GM15510 (cell line): ENCODE data around the gene FXYD4.

Source experiments
- POLR2A ChIP-seq: IDR thresholded peaks from 3 replicates; pipeline ENCODE4 v1.6.1; 2011; ENCODE audit warnings: borderline replicate concordance; ENCODE audit not compliant: insufficient read length; ENCODE audit errors: extremely low read depth

The FXYD4 gene

DNA sequence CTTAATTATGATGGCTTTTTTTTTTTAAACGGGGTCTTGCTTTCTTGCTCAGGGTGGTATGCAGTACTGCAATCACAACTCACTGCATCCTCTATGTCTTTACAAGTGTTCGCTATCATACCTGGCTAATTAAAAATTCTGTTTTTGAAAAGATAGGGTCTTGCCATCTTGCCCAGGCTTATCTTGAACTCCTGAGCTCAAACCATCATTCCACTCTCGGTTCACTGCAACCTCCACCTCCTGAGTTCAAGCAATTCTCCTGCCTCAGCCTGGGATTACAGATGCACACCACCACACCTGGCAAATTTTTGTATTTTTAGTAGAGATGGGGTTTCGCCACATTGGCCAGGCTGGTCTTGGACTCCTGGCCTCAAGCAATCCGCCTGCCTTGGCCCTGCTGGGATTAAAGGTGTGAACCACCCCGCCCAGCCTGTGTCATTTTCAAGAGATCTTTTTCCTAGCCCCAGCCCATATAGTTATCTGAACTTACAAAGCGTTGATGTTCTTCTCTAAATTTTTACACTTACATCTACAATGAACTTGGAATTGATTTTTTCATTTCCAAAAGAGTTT is 31.5 kb downstream of the FXYD4 start:
- no peak for TF ChIP-seq POLR2A

DNA sequence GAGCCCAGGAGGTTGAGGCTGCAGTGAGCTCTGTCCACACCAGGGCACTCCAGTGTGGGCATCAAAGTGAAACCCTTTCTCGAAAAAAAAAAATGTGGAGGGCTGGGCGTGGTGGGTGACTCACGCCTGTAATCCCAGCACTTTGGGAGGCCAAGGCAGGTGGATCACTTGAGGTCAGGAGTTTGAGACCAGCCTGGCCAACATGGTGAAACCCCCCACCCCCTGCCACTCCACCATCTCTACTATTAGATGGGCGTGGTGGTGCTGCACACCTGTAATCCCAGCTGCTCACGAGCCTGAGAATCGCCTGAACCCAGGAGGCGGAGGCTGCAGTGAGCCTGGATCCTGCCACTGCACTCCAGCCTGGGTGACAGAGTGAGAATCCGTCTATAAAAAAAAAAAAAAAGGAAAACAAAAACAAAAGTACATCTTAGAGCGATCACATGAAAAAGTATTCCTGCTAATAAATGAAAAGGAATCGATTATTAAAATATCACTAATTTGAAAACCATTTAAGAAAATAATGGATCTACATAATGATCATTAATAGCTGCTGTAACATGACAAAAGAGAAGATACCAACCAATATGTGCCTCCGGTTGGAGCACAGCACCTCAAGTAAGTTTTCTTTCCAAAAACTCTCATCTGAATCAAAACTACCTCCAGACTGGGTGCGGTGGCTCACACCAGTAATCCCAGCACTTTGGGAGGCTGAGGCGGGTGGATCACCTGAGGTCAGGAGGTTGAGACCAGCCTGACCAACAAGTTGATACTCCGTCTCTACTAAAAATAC is 32.7 kb downstream of the FXYD4 start:
- no peak for TF ChIP-seq POLR2A

DNA sequence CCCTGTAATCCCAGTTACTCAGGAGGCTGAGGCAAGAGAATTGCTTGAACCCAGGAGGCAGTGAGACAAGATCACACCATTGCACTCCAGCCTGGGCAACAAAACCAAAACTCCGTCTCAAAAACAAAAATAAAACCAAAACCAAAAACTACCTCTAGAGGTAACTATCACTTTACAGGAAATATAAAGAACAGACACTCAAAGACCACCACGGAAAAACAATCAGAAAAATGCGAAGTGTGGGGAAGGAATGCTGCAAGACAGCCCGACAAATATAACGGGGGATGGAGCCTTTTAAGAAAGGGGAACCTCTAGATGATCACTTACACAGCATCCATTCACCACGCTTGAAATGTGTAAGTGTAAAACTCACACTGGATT is 33.3 kb downstream of the FXYD4 start:
- no peak for TF ChIP-seq POLR2A

DNA sequence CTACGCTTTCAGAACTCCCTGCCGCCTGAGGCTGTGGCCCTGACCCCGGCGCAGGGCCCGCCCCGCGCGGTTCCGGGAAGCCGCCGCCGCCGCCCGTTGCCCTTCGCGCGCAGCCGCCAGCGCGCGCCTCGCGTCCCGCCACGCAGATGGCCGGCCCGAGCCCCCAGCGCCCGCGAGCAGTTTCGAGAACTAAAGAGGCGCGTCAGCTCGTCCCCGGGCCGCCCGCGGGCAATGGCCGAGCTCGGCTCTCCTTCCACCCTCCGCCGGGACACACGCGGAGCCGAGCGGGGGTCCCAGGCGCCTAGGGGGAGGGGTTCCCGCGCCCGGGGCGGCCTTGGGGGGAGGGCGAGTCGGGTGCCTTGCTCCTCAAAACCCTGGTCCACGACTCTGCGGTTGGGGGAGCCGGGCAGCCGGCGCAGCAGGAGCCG is 35.7 kb downstream of the FXYD4 start:
- TF ChIP-seq POLR2A: no peak

DNA sequence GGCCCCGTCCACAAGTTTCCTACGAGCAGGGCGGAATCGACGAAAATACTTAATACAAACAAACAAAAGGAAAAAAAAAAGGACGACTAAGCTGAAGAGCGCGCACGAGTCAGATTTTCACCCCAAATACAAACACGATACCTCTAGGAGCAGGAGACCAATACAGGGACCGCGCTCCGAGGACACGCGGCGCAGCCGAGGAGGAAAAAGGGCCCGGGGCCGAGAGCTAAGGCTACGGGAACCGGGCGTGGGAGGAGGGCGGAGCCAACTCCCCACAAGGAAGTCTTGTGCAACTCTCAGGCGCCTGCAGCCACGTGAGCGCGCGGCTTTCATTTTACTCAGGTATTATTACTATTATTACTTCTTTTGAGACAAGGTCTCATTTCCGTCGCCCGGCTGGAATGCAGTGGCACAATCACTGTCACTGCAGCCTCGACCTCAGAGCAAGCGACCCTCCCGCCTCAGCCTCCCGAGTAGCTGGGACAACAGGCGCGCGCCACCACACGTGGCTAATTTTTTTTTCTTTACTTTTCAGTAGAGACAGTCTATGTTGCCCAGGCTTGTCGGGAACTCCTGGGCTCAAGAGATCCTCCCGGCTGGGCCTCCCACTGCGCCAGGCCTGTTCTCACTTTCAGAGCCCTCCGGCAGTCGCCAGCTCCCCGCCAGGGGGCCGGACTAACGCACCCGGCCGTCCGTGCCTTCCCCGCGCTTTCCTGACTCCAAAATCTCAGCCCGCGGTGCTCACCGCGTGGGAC is 36.3 kb downstream of the FXYD4 start:
- TF ChIP-seq POLR2A: peak; percentile 81

DNA sequence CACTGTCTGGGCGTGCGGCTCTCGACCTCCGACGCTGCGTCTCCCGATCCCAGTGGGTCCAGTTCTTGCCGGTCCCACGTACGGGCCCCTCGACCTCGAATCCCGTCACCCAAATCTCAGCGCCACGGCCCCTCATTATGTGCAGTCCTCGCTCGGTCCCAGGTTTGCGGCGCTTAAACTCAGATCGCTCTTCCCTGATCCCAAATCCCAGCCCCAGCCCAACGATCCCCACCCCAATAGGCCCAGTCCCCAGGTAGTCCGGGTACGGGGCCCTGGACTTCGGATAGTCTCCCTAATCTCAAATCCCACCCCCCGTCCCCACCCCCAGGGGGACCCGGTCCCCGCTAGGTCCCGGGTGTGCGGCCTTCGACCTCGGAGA is 36.9 kb downstream of the FXYD4 start:
- no peak for TF ChIP-seq POLR2A

DNA sequence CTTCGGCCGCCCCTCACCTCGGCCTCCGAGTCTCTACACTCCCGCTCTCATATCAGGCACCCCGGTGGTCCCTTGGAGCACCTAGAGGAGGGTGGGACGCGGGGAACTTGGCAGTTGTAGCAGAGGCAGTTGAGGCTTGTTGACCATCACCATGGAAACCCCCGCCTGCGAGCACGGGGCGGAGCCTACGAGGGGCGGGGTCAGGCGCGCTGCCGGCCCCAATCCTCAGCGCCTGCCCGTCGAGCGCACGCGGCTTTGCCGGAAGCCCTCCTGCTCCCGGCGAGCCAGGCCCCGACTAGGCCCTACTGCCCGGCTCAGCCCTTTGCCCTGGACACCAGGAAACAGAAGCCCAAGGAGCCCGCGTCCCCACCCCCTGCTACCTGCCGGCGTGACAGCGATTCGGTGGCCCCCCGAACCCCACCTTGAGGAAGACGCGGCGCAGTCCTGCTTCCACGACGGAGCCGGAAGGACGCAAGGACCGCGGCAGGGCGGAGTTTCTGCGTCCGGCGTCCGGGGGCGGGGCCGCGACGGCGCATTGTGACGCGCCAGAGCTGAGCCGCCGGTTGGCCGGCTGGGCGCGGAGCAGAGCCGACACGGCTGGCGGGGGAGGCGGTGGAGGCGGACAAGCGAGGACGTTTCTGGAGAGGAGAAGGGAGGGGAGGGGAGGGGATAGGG is 37.4 kb downstream of the FXYD4 start, which contains the start of gene HNRNPF:
HNRNPF (minus strand) TSS at position 477 of the 675 bp plus-strand sequence. CDS start 21,302 bp downstream, outside the sequence.
- TF ChIP-seq POLR2A: peak; percentile 83

DNA sequence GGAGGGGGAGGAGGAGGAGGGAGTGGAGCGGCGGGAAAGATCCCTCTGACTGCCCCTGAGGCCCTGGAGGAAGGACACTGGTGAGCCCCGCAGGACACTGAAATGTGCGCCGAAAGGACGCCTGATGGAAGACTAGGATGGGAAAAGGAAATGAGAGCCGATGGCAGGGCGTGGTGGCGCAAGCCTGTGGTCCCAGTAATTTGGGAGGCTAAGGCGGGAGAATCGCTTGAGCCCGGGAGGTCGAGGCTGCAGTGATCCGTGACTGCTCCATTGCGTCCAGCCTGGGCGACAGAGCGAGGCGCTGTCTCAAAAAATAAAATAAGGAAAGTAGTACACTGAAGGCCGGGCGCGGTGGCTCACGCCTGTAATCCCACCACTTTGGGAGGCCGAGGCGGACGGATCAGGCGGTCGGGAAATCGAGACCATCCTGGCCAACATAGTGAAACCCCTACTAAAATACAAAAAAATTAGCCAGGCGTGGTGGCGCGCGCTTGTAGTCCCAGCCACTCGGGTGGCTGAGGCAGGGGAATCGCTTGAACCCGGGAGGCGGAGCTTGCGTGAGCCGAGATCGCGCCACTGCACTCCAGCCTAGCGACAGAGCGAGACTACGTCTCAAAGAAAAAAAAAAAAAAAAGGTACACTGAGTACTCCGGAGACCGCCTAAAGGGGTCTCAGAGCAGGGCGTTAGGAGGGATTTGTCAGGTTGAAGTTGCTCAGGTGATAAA is 38.1 kb downstream of the FXYD4 start:
- peak; percentile 27 for TF ChIP-seq POLR2A

DNA sequence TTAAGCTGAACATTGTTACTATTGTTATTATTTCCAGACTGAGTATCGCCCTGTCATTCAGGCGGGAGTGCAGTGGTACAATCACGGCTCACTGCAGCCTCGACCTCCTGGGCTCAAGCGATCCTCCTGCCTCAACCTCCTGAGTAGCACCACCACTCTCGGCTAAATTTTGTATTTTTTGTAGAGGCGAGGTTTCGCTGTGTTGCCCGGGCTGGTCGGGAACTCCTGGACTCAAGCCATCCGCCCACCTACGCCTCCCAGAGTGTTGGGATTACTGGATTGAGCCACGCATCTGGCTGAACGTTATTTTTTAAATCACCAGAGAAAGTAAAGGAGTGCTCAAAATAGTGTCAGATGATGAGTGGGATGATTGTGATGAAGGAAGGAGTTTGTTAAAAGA is 38.9 kb downstream of the FXYD4 start:
- TF ChIP-seq POLR2A: no peak

DNA sequence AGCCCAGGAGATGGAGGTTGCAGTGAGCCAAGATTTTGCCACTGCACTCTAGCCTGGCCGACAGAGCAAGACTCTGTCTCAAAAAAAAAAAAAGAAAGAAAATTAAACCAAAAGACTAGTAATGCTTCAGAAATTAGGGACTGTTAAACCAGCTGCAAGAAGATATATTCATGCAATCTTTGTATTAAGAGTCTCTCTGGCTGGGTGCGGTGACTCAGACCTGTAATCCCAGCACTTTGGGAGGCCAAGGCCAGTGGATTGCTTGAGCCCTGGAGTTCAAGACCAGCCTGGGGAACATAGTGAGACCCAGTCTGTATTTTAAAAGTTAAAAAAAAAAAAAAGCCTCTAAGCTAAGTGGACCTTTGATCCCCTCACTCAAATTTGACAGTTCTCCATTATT is 40.1 kb downstream of the FXYD4 start:
- no peak for TF ChIP-seq POLR2A

DNA sequence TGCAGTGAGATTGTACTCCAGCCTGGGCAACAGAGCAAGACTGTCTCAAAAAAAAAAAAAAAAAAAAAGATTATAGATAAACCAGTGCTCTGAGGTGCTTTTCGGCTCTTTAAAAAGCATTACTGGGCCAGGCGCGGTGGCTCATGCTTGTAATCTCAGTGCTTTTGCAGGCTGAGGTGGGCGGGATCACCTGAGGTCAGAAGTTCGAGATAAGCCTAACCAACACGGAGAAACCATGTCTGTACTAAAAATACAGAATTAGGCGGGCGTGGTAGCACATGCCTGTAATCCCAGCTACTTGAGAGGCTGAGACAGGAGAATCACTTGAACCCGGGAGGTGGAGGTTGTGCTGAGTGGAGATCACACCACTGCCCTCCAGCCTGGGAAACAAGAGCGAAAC is 44.1 kb downstream of the FXYD4 start:
- TF ChIP-seq POLR2A: no peak

DNA sequence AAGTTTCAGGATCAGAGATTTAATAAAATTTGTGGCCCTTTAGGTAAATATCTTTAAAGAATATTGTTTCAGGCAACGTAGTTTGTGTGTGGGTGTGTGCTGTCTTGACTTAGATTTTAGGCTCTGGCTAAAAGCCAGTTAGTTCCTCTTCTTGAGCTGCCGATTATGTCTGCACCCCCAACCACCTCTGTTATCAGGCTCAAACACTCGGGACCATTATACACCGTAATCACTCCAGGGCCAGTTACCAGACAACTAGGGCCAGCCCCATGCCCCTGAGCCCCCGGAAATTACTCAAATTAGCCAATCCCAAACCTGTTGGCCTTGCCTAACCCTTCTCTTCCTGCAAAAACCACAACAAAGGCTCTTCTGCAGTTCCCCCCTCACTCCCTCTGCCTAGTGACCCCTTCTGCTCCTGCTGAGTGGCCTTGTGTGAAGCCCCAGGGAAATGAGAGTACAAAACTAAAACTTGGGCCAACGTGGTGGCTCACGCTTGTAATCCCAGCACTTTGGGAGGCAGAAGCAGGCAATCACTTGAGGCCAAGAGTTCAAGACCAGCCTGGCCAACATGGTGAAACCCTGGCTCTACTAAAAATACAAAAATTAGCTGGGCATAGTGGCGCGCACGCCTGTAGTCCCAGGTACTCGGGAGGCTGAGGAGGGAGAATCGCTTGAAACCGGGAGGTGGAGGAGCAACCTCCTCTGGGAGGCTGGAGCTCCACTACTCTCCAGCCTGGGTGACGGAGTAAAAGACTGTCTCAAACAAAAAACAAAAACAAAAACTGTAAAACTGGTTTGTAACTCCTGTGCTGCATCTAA is 46.7 kb downstream of the FXYD4 start:
- TF ChIP-seq POLR2A: peak; percentile 24

DNA sequence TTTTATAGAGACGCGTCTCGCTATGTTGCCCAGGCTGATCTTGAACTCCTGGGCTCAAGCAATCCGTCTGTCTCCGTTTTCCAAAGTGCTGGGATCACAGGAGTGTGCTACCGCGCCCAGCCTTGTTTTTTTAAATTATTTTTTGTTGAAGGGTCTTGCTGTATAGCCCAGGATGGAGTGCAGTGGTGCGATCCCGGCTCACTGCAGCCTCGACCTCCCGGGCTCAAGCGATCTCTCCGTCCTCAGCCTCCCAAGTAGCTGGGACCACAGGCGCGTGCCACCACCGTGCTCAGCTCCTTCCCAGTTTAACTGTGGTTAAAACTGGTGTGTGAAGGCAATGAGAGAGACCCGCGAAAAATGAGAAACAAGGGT is 48.5 kb downstream of the FXYD4 start:
- no peak for TF ChIP-seq POLR2A
